Brain microvascular endothelial cell (primary cell): ENCODE results near the gene LMLN.
A peak's percentile ranks its signal among the peaks of the same experiment; 100 is the strongest.
"Not testable (repeated sequence)": the region's sequence is repeated elsewhere in the genome, so short reads cannot be mapped to it uniquely, and the experiment has no call there.

Experiments
- DNase-seq: peaks from one replicate; pipeline ENCODE4 v3.0.0-alpha.2; 2020
- H3K27ac ChIP-seq: fragments of 250-450 bp; sonication (Bioruptor Pico); 2 replicates; pipeline ENCODE4 v1.5.1; 2020; ENCODE audit warnings: mild to moderate bottlenecking, moderate library complexity
- H3K27me3 ChIP-seq: fragments of 250-450 bp; sonication (Bioruptor Pico); replicated peaks from 2 replicates; pipeline ENCODE4 v1.5.1; 2020; ENCODE audit warnings: mild to moderate bottlenecking
- H3K36me3 ChIP-seq: fragments of 250-450 bp; sonication (Bioruptor Pico); replicated peaks from 2 replicates; pipeline ENCODE4 v1.5.1; 2020; ENCODE audit warnings: mild to moderate bottlenecking
- H3K4me3 ChIP-seq: 2 replicates; pipeline ENCODE4 v1.5.1; 2011; ENCODE audit warnings: low read depth, mild to moderate bottlenecking, control low read depth, low read length, moderate library complexity
- CTCF ChIP-seq: IDR thresholded peaks from 2 replicates; pipeline ENCODE4 v1.5.1; 2011; ENCODE audit warnings: low read depth, mild to moderate bottlenecking, moderate library complexity, low read length, control low read depth, inconsistent platforms; ENCODE audit errors: missing control alignments
- in situ Hi-C: cut with HindIII; loops from 2 replicates; pipeline ENCODE4 v1.10.0; 2017; ENCODE audit warnings: low sequenced_read_pairs, low pct_ligation_motif_present

The LMLN gene

DNA sequence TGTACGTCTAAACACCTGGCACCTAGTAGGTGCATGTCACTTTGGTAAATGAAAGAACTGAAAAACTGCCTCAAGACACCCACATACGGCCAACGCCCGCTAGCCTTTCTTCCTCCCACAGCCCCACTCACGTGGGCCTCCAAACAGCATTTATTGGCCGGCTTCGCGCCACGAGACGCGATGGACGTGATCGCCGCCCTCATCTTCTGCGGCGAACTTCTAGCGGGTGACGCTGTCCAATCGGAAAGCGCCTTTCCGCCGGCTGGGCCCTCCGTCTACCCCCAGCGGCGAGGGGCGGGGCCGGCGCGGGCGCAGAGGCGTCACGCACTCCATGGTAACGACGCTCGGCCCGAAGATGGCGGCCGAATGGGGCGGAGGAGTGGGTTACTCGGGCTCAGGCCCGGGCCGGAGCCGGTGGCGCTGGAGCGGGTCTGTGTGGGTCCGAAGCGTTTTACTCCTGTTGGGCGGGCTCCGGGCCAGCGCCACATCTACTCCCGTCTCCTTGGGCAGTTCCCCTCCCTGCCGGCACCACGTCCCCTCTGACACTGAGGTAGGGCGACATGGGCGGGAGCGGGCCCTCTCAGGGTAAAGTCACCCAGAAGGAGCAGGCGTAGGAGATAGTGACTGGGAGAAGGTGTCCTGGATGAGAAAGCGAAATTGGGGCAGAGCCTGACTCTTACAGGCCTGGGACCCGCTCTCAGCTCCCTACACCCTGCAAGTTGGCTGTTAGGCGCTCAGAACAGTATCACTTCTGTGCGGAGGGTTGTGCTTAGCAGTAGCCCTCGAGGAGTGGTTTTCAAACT lies at the start of gene LMLN:
TSS of gene LMLN (plus strand) at position 327 of the 803 bp plus-strand sequence. CDS start at position 356, 29 bp downstream.
- in situ Hi-C loops: no loop called here
- TF ChIP-seq CTCF: no peak
- H3K27me3 ChIP-seq: no peaks in the 10 kb centered on the region
- DNase-seq: peak; percentile 94
- H3K27ac ChIP-seq: peak within 1 kb of the TSS; percentile 78
- peak within 1 kb of the TSS; percentile 91 for H3K4me3 ChIP-seq
- H3K36me3 ChIP-seq: peaks cover 17% of the 10 kb centered on the region

DNA sequence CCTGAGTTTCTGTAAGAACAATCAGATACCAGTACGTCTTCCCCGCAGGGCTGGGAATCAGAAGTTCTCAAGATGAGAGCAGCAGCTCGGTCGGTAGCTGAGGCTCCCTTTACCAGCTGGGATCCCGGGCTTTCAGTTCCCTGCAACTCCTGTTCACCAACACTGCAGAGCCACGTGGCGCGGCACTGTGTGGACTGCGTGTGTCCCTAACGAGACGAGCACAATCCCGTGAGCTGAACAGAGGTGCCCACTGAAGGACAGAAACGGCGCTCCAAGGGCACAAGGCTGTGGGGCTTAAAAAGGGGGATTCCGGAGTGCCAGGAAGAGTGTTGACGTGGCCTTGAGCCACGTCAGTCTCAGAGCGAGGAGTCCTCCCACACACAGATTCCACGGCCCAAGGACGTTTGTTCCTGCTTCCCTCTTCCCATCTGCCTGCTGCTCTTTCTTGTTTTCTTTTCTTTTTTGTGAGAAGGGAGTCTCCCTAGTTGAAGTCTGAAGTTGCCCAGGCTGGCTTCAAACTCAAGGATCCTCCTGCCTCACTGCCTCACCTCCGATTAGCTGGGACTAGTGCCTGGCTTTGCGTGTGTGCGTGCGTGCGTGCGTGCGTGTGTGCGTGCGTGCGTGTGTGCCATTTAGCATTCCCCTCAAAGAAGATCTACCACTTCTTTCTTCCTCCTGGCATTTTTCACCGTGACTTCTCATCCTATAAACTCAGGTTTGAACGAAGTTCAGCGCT lies 47.1 kb upstream of the LMLN start:
- H3K27ac ChIP-seq: no peak overlapping the region
- no peak for TF ChIP-seq CTCF
- no peaks in the 10 kb centered on the region for H3K36me3 ChIP-seq
- H3K4me3 ChIP-seq: peak overlapping the region; percentile 31
- no peaks in the 10 kb centered on the region for H3K27me3 ChIP-seq
- DNase-seq: peak; percentile 3
- in situ Hi-C loops: no loop called here

- Histone ChIP-seq H3K27me3 (no peaks in the 10 kb centered on the region), H3K4me3 (no peak overlapping the region), H3K27ac (no peak overlapping the region), H3K36me3 (no peaks in the 10 kb centered on the region)
- TF ChIP-seq CTCF: no peak
- in situ Hi-C loops: no loop called here
- no peak for DNase-seq
Measured at GRCh38 chr3:197913641-197914380, 46.2 kb upstream of the LMLN start.

DNA sequence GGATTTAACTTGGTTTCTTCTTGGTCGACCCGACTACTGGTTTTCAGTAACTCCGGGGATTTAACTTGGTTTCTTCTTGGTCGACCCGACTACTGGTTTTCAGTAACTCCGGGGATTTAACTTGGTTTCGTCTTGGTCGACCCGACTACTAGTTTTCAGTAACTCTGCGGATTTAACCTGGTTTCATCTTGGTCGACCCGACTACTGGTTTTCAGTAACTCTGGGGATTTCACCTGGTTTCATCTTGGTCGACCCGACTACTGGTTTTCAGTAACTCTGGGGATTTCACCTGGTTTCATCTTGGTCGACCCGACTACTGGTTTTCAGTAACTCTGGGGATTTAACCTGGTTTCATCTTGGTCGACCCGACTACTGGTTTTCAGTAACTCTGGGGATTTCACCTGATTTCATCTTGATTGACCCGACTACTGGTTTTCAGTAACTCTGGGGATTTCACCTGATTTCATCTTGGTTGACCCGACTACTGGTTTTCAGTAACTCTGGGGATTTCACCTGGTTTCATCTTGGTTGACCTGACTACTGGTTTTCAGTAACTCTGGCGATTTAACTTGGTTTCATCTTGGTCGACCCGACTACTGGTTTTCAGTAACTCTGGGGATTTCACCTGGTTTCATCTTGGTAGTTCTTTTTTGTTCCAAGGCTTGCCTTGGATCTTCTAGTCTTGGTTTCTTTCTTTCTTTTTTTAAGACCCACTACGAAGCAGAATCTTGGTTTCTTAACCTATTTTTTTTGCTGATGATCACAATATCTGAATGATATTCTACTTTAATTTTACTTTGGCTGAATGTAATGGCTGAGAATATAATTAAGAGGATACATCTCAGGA lies 38.4 kb upstream of the LMLN start:
- H3K27me3 ChIP-seq, H3K36me3 ChIP-seq, DNase-seq, in situ Hi-C loops, H3K27ac ChIP-seq, H3K4me3 ChIP-seq: not testable (repeated sequence)

GRCh38 chr3:197926418-197926817 lies 33.6 kb upstream of the LMLN start:
- H3K27ac ChIP-seq: no peak overlapping the region
- H3K4me3 ChIP-seq: no peak overlapping the region
- TF ChIP-seq CTCF: peak; percentile 37
- DNase-seq: no peak
- no peaks in the 10 kb centered on the region for H3K27me3 ChIP-seq
- in situ Hi-C loops: no loop called here
- no peaks in the 10 kb centered on the region for H3K36me3 ChIP-seq

GRCh38 chr3:197927578-197927977 lies 32.4 kb upstream of the LMLN start:
- DNase-seq, H3K27ac ChIP-seq, in situ Hi-C loops, H3K27me3 ChIP-seq, H3K36me3 ChIP-seq, H3K4me3 ChIP-seq: not testable (repeated sequence)
